OCI-M2 (cell line): ENCODE measurements around the gene MAST3.
A peak's percentile ranks its signal among the peaks of the same experiment; 100 is the strongest.

Experiments used
- DNase-seq: peaks from one replicate; lab custom pipeline; 2025; ENCODE audit not compliant: unreplicated experiment; lab: John Stamatoyannopoulos, UW

The MAST3 gene

GRCh38 chr19:18176367-18177310 is 79.1 kb downstream of the MAST3 start:
- no peak for DNase-seq

- no peak for DNase-seq
Measured at GRCh38 chr19:18179957-18180356, 82.4 kb downstream of the MAST3 start.

- no peak for DNase-seq
Measured at GRCh38 chr19:18183529-18183928, 86.0 kb downstream of the MAST3 start.

GRCh38 chr19:18185538-18185937 is 88.0 kb downstream of the MAST3 start:
- no peak for DNase-seq

- DNase-seq = no peak
Measured at GRCh38 chr19:18190278-18190677, 92.7 kb downstream of the MAST3 start.

GRCh38 chr19:18191640-18192062 is 94.1 kb downstream of the MAST3 start:
- no peak for DNase-seq

- peak; percentile 97 for DNase-seq
Measured at GRCh38 chr19:18192673-18193387, 95.3 kb downstream of the MAST3 start, which contains the start of gene MPV17L2. Gene MPV17L2, plus strand, starts transcription at chr19:18193218. Its CDS starts 64 bp downstream, at chr19:18193282.

GRCh38 chr19:18193388-18194180 is 96.0 kb downstream of the MAST3 start:
- no peak for DNase-seq

GRCh38 chr19:18194181-18194530 is 96.6 kb downstream of the MAST3 start:
- DNase-seq = no peak

- DNase-seq = no peak
Measured at GRCh38 chr19:18194554-18195238, 97.1 kb downstream of the MAST3 start.

GRCh38 chr19:18196511-18196845 is 98.9 kb downstream of the MAST3 start:
- DNase-seq = no peak

GRCh38 chr19:18197306-18197705 is 99.7 kb downstream of the MAST3 start:
- DNase-seq = no peak

- DNase-seq = no peak
Measured at GRCh38 chr19:18197941-18198340, 100.4 kb downstream of the MAST3 start.

GRCh38 chr19:18198374-18198773 is 100.8 kb downstream of the MAST3 start:
- DNase-seq = no peak
